ENCODE measurements around the gene ASPSCR1.
A peak's percentile ranks its signal among the peaks of the same experiment; 100 is the strongest.

ASPSCR1 gene

GRCh38 chr17:82022310-82022980 is 45.0 kb downstream of the ASPSCR1 start, which contains the start of gene CENPX:
CENPX (minus strand) TSS chr17:82022878; CDS start chr17:82022861, 17 bp downstream.
- peak; percentile 77 for ATAC-seq
- TF ChIP-seq GLIS3 (CRISPR knock-in tag; IDR thresholded peaks at IDR 0.05) = no peak
- TF ChIP-seq OSR1 (CRISPR knock-in tag; IDR thresholded peaks at IDR 0.05) = no peak
- TF ChIP-seq CSRNP3 (CRISPR knock-in tag; IDR thresholded peaks at IDR 0.05) = no peak
- TF ChIP-seq CREB5 (CRISPR knock-in tag; IDR thresholded peaks at IDR 0.05; ENCODE audit: low read depth) = no peak
- no peak for TF ChIP-seq ZNF70 (CRISPR knock-in tag; IDR thresholded peaks at IDR 0.05)
- no peak for TF ChIP-seq PATZ1 (CRISPR knock-in tag; IDR thresholded peaks at IDR 0.05; ENCODE audit: borderline replicate concordance)
- TF ChIP-seq ARNTL (CRISPR knock-in tag; IDR thresholded peaks at IDR 0.05; ENCODE audit: borderline replicate concordance, low read depth) = no peak
- TF ChIP-seq TCF4 (CRISPR knock-in tag; IDR thresholded peaks at IDR 0.05; ENCODE audit: borderline replicate concordance) = no peak
- no peak for TF ChIP-seq RARB (CRISPR knock-in tag; IDR thresholded peaks at IDR 0.05)
- TF ChIP-seq ZFP30 (CRISPR knock-in tag; IDR thresholded peaks at IDR 0.05) = no peak
- no peak for TF ChIP-seq ISL1 (CRISPR knock-in tag; IDR thresholded peaks at IDR 0.05)
- TF ChIP-seq ZFP3 (CRISPR knock-in tag; IDR thresholded peaks at IDR 0.05) = no peak
- TF ChIP-seq PPARA (CRISPR knock-in tag; IDR thresholded peaks at IDR 0.05; ENCODE audit: borderline replicate concordance) = no peak
- no peak for TF ChIP-seq ZNF8 (CRISPR knock-in tag; IDR thresholded peaks at IDR 0.05)
- no peak for TF ChIP-seq BACH2 (CRISPR knock-in tag; IDR thresholded peaks at IDR 0.05; ENCODE audit: borderline replicate concordance)
- no peak for TF ChIP-seq ESRRG (CRISPR knock-in tag; IDR thresholded peaks at IDR 0.05)
- TF ChIP-seq SNAI2 (CRISPR knock-in tag; IDR thresholded peaks at IDR 0.05) = no peak
- no peak for TF ChIP-seq ZC3H10 (CRISPR knock-in tag; IDR thresholded peaks at IDR 0.05)
- no peak for TF ChIP-seq ZNF565 (CRISPR knock-in tag; conservative IDR thresholded peaks at IDR 0.05; ENCODE audit: low read depth)
- TF ChIP-seq TSHZ2 (CRISPR knock-in tag; IDR thresholded peaks at IDR 0.05) = no peak

- peak; percentile 88 for ATAC-seq
- no peak for TF ChIP-seq SNAI2 (CRISPR knock-in tag; IDR thresholded peaks at IDR 0.05)
- TF ChIP-seq ZNF565 (CRISPR knock-in tag; conservative IDR thresholded peaks at IDR 0.05; ENCODE audit: low read depth) = no peak
- TF ChIP-seq GLIS3 (CRISPR knock-in tag; IDR thresholded peaks at IDR 0.05) = no peak
- TF ChIP-seq RARB (CRISPR knock-in tag; IDR thresholded peaks at IDR 0.05) = no peak
- TF ChIP-seq OSR1 (CRISPR knock-in tag; IDR thresholded peaks at IDR 0.05) = no peak
- TF ChIP-seq POU6F1 (CRISPR knock-in tag; IDR thresholded peaks at IDR 0.05; ENCODE audit: borderline replicate concordance, low read depth) = no peak
- TF ChIP-seq TOX (CRISPR knock-in tag; IDR thresholded peaks at IDR 0.05; ENCODE audit: borderline replicate concordance) = no peak
Measured at GRCh38 chr17:82022981-82023446, 45.6 kb downstream of the ASPSCR1 start, which contains the start of gene LRRC45. LRRC45 (plus strand) TSS chr17:82023305; CDS start chr17:82023644, 339 bp downstream.
